Tibial artery (tissue), 4 donors: ENCODE results near the gene FOXP2.

Experiments
- DNase-seq, 2 donors: peaks; one replicate each; pipeline ENCODE4 v3.0.0-alpha.2; 2019
- H3K27ac ChIP-seq, 2 donors: fragments of 200-600 bp; sonication (generic) in 1 of 2; 1 replicate in 1 of 2; 2 replicates in 1 of 2; pipeline ENCODE4 v1.5.1; 2018 to 2019; ENCODE audit warnings: mild to moderate bottlenecking in 1 of 2
- H3K27me3 ChIP-seq, 2 donors: fragments of 200-600 bp; sonication (generic) in 1 of 2; one replicate each; pipeline versions ENCODE4 v1.5.1 to v1.6.0; 2016 to 2019
- H3K36me3 ChIP-seq, 3 donors: fragments of 200-600 bp; sonication (generic) in 2 of 3; one replicate each; pipeline ENCODE4 v1.5.1; 2016 to 2019; ENCODE audit warnings: mild to moderate bottlenecking in 2 of 3
- H3K4me1 ChIP-seq, 4 donors: fragments of 200-600 bp; sonication (generic) in 2 of 4; 1 replicate in 3 of 4; 2 replicates in 1 of 4; pipeline ENCODE4 v1.5.1; 2016 to 2019
- H3K4me3 ChIP-seq, 2 donors: fragments of 200-600 bp; sonication (generic) in 1 of 2; 1 replicate in 1 of 2; 2 replicates in 1 of 2; pipeline ENCODE4 v1.5.1; 2018 to 2019; ENCODE audit warnings: mild to moderate bottlenecking in 2 of 2
- H3K9me3 ChIP-seq, 3 donors: fragments of 200-600 bp; sonication (generic) in 1 of 3; one replicate each; pipeline ENCODE4 v1.5.1; 2016 to 2019
- intact Hi-C: fragments of 100-400 bp; cut with DNase I; formaldehyde crosslinking; loops from one replicate; pipeline ENCODE4 v1.15.0; 2023; ENCODE audit warnings: low total_unique reads
- TF ChIP-seq, protein P1 (sequence below), 2 experiments: fragments of 200-600 bp in 1 of 2; fragments of 450-650 bp in 1 of 2; IDR thresholded peaks; one replicate each; pipeline ENCODE4 v1.5.1; 2017 to 2019; ENCODE audit warnings: antibody characterized with exemption in 2 of 2, mild to moderate bottlenecking in 1 of 2, moderate library complexity in 1 of 2

Gene FOXP2

DNA sequence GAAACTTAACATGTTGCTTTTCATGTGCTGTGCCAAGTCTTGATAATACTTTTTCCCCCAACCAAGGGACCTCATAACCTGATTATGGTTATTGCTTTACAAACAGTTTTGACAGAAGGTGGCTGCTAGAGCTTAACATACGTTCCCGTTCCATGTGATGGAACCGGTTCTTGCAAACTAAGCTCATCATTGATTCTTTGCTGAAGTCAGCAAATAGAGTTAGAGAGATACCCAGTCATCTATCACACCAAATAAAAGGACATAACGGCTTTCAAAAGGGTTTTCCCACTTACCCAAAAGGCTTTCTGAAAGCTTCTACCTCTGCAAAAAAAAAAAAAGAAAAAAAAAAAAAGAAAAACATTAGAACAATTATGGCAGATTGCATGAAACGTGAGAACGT is 277.0 kb downstream of the FOXP2 start:
- H3K4me3 ChIP-seq, result no peak overlapping the region
- H3K4me1 ChIP-seq, result no peaks in the 10 kb centered on the region
- no peaks in the 10 kb centered on the region for H3K36me3 ChIP-seq
- H3K27ac ChIP-seq, result no peak overlapping the region
- no peaks in the 10 kb centered on the region for H3K27me3 ChIP-seq
- intact Hi-C loops, result no loop called here
- no peaks in the 10 kb centered on the region for H3K9me3 ChIP-seq
- DNase-seq, result no peak
- TF ChIP-seq, protein P1, sequence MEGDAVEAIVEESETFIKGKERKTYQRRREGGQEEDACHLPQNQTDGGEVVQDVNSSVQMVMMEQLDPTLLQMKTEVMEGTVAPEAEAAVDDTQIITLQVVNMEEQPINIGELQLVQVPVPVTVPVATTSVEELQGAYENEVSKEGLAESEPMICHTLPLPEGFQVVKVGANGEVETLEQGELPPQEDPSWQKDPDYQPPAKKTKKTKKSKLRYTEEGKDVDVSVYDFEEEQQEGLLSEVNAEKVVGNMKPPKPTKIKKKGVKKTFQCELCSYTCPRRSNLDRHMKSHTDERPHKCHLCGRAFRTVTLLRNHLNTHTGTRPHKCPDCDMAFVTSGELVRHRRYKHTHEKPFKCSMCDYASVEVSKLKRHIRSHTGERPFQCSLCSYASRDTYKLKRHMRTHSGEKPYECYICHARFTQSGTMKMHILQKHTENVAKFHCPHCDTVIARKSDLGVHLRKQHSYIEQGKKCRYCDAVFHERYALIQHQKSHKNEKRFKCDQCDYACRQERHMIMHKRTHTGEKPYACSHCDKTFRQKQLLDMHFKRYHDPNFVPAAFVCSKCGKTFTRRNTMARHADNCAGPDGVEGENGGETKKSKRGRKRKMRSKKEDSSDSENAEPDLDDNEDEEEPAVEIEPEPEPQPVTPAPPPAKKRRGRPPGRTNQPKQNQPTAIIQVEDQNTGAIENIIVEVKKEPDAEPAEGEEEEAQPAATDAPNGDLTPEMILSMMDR (IDR thresholded peaks at IDR 0.05), result no peak

DNA sequence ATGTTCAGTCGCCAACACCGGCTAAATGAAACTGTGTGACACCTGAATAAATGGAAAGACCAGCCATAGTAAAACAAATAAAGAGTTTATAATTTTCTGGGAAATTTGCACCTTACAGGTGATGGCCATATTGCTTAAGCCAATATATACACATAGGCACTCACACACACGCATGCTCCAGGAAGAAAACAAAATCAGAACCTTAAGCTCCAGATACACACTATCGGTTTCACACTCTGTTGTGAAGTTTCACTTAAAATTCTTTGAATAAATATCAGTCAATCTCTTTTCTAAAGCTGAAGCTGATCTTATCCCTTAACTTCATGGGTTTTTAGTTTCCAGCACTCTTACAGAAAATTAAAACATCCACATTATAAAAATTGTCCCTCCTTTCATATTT is 280.6 kb downstream of the FOXP2 start:
- H3K27ac ChIP-seq, result no peak overlapping the region
- no peaks in the 10 kb centered on the region for H3K36me3 ChIP-seq
- intact Hi-C loops, result no loop called here
- no peak for DNase-seq
- TF ChIP-seq, protein P1 (IDR thresholded peaks at IDR 0.05), result no peak
- no peaks in the 10 kb centered on the region for H3K4me1 ChIP-seq
- H3K9me3 ChIP-seq, result no peaks in the 10 kb centered on the region
- H3K27me3 ChIP-seq, result no peaks in the 10 kb centered on the region
- no peak overlapping the region for H3K4me3 ChIP-seq

DNA sequence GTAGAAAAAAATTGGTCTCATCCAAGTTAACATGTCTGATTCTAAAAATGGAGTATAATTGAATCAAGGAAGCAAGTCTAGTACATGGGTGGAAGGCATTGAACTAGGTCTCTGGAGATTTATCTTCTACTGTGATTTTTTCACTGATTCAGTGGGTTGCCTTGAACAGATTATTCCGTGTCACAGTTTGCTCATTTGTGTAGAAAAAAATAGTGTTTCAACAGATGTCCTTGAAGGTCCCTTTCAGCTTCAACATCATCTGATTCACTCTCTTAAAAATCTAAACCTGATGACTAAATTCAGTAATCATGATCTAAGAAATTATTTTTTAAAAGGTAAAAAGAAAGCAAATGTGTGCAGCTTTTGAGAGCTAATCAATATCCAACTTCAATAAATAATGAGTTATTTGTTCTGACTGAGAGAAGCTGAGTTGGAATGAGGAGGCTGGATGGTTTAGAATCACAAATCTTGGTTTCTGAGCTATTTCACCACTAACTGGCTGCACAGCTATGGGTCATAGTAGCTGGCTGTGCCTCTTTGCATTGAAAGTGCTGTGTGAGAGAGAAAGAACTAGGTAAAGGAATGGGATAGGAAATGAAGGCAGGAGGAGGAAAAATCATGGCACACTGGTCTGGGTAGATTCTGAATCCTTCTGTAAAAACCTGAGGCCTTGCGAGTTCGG is 285.8 kb downstream of the FOXP2 start:
- H3K9me3 ChIP-seq, result no peaks in the 10 kb centered on the region
- TF ChIP-seq, protein P1 (IDR thresholded peaks at IDR 0.05), result no peak
- no peak overlapping the region for H3K4me3 ChIP-seq
- H3K27ac ChIP-seq, result no peak overlapping the region
- DNase-seq, result no peak
- H3K4me1 ChIP-seq, result no peaks in the 10 kb centered on the region
- intact Hi-C loops, result no loop called here
- H3K27me3 ChIP-seq, result no peaks in the 10 kb centered on the region
- no peaks in the 10 kb centered on the region for H3K36me3 ChIP-seq

DNA sequence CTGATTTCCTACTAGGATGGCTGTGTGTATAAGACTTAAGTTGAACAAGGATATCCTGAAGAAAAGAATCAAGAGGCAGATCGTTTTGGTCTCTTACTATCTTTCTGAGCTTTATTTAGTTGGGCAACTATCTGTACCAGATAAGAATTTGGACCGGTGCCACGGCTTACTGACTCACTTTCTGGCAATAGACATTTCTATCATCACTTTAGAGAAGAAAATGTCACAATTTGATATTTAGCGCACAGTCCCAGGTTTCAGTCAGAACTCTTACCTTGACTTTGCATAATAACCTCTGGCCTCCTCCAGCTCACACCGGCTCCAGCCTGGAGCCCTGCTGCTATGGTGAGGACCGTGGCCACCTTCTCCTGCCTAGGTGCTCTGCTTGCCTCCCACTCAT is 289.1 kb downstream of the FOXP2 start:
- H3K4me1 ChIP-seq, result no peaks in the 10 kb centered on the region
- DNase-seq, result no peak
- H3K27ac ChIP-seq, result no peak overlapping the region
- intact Hi-C loops, result no loop called here
- H3K9me3 ChIP-seq, result no peaks in the 10 kb centered on the region
- no peak overlapping the region for H3K4me3 ChIP-seq
- no peaks in the 10 kb centered on the region for H3K36me3 ChIP-seq
- TF ChIP-seq, protein P1 (IDR thresholded peaks at IDR 0.05), result no peak
- H3K27me3 ChIP-seq, result no peaks in the 10 kb centered on the region

DNA sequence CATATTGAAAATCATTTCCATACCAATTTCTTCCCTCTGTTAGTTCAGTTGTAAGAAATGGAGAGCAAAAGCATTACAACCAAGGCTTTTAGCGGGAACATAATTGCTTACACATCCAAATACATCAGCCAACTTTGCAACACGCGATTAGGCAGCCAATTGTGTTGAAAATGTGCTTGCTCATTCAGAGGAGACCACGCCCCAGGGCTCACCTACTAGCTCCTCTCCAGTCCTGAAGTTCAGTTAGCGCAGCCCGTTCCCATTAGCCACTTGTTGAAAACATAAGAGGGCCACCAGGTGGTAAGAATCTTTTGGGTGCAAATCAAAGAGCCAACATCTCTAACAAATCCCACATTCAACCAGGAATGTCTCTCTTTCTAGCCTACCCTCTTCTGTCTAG is 294.0 kb downstream of the FOXP2 start:
- TF ChIP-seq, protein P1 (IDR thresholded peaks at IDR 0.05), result no peak
- intact Hi-C loops, result no loop called here
- H3K4me1 ChIP-seq, result no peaks in the 10 kb centered on the region
- H3K27me3 ChIP-seq, result no peaks in the 10 kb centered on the region
- no peak overlapping the region for H3K27ac ChIP-seq
- no peak overlapping the region for H3K4me3 ChIP-seq
- DNase-seq, result no peak
- H3K9me3 ChIP-seq, result no peaks in the 10 kb centered on the region
- no peaks in the 10 kb centered on the region for H3K36me3 ChIP-seq

DNA sequence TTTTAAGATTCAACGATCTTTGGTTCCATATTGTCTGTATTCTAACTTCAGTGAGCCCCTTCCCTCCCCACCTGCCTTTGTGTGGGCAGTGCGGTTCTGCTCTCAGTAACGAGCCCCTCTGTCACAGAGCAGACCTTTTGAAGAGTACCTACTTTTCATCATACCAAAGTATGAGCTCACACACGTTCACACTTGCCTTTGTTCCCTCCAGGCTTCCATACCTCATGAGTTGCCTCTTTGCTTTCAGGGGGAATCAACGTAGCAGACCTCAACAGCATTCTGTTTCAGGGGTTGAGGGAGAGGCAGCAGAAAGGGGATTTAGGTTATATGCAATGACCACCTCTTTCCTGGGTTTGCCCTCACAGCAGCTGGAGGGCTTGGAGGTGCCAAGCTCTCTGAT is 295.9 kb downstream of the FOXP2 start:
- Histone ChIP-seq H3K36me3 (no peaks in the 10 kb centered on the region), H3K4me1 (no peaks in the 10 kb centered on the region), H3K9me3 (no peaks in the 10 kb centered on the region), H3K4me3 (no peak overlapping the region), H3K27ac (no peak overlapping the region), H3K27me3 (no peaks in the 10 kb centered on the region)
- intact Hi-C loops, result no loop called here
- TF ChIP-seq, protein P1 (IDR thresholded peaks at IDR 0.05), result no peak
- no peak for DNase-seq
